H9 (cell line): ENCODE data around the gene PGPEP1. TPM values are rescaled to one million over a fixed set of nuclear protein-coding genes. Genes with fewer than 3 reads are reported as not detected.

Source experiments
- DNase-seq: peaks from one replicate; pipeline ENCODE4 v3.0.0-alpha.2; 2017
- H2AFZ ChIP-seq: one replicate; pipeline ENCODE4 v1.6.1; 2013; ENCODE audit warnings: mild to moderate bottlenecking, low read length, control low read depth, moderate library complexity
- H2AK5ac ChIP-seq: 2 replicates; pipeline ENCODE4 v1.6.1; 2013; ENCODE audit warnings: low read length, control low read depth, mixed read lengths; ENCODE audit not compliant: insufficient read length
- H2BK120ac ChIP-seq: one replicate; pipeline ENCODE4 v1.6.1; 2013; ENCODE audit warnings: low read depth, mild to moderate bottlenecking, low read length, control low read depth, inconsistent platforms; ENCODE audit not compliant: poor library complexity, severe bottlenecking
- H2BK12ac ChIP-seq: 2 replicates; pipeline ENCODE4 v1.6.1; 2013; ENCODE audit warnings: low read length, control low read depth, mixed read lengths, low read depth; ENCODE audit not compliant: insufficient read length
- H2BK15ac ChIP-seq: 2 replicates; pipeline ENCODE4 v1.6.1; 2013; ENCODE audit warnings: low read depth, low read length, control low read depth
- H2BK20ac ChIP-seq: one replicate; pipeline ENCODE4 v1.6.1; 2013; ENCODE audit warnings: low read depth, mild to moderate bottlenecking, low read length, control low read depth, inconsistent platforms; ENCODE audit not compliant: poor library complexity, severe bottlenecking
- H2BK5ac ChIP-seq: 2 replicates; pipeline ENCODE4 v1.6.1; 2013; ENCODE audit warnings: low read length, control low read depth, mixed read lengths; ENCODE audit not compliant: insufficient read length
- H3K14ac ChIP-seq: 2 replicates; pipeline ENCODE4 v1.6.1; 2013; ENCODE audit warnings: low read length, control low read depth; ENCODE audit not compliant: insufficient read depth
- H3K18ac ChIP-seq: 2 replicates; pipeline ENCODE4 v1.6.1; 2013; ENCODE audit warnings: low read depth, mild to moderate bottlenecking, mixed read lengths, low read length, control low read depth; ENCODE audit not compliant: insufficient read length
- H3K23ac ChIP-seq: 2 replicates; pipeline ENCODE4 v1.6.1; 2013; ENCODE audit warnings: low read length, control low read depth, mixed read lengths, low read depth; ENCODE audit not compliant: insufficient read length
- H3K23me2 ChIP-seq: 2 replicates; pipeline ENCODE4 v1.6.1; 2013; ENCODE audit warnings: low read depth, mild to moderate bottlenecking, mixed read lengths, low read length, control low read depth; ENCODE audit not compliant: insufficient read length, poor library complexity, severe bottlenecking
- H3K27ac ChIP-seq: 2 replicates; pipeline ENCODE4 v1.5.1; 2013; ENCODE audit warnings: low read length, control low read depth, mixed read lengths, low read depth; ENCODE audit not compliant: insufficient read length
- H3K27me3 ChIP-seq: 2 replicates; pipeline ENCODE4 v1.6.1; 2013; ENCODE audit warnings: low read length, control low read depth, inconsistent platforms; ENCODE audit not compliant: insufficient read depth
- H3K4ac ChIP-seq: 2 replicates; pipeline ENCODE4 v1.6.1; 2013; ENCODE audit warnings: low read depth, mild to moderate bottlenecking, control low read depth, inconsistent platforms, low read length, moderate library complexity
- H3K4me1 ChIP-seq: 2 replicates; pipeline ENCODE4 v1.6.1; 2013; ENCODE audit warnings: low read length, control low read depth, inconsistent platforms; ENCODE audit not compliant: insufficient read depth
- H3K4me2 ChIP-seq: 2 replicates; pipeline ENCODE4 v1.6.1; 2013; ENCODE audit warnings: low read length, control low read depth, mixed read lengths; ENCODE audit not compliant: insufficient read length, insufficient read depth
- H3K56ac ChIP-seq: 2 replicates; pipeline ENCODE4 v1.6.1; 2013; ENCODE audit warnings: low read depth, mild to moderate bottlenecking, mixed read lengths, low read length, control low read depth; ENCODE audit not compliant: insufficient read length
- H3K79me1 ChIP-seq: 2 replicates; pipeline ENCODE4 v1.6.1; 2013; ENCODE audit warnings: low read depth, mild to moderate bottlenecking, moderate library complexity, low read length, control low read depth, inconsistent platforms; ENCODE audit not compliant: insufficient read depth, poor library complexity, severe bottlenecking
- H3K79me2 ChIP-seq: 2 replicates; pipeline ENCODE4 v1.6.1; 2013; ENCODE audit warnings: low read length, control low read depth, inconsistent platforms; ENCODE audit not compliant: insufficient read depth
- H3K9ac ChIP-seq: 2 replicates; pipeline ENCODE4 v1.6.1; 2013; ENCODE audit warnings: low read length, control low read depth, mixed read lengths; ENCODE audit not compliant: insufficient read length; ENCODE audit errors: extremely low read depth
- H3K9me3 ChIP-seq: one replicate; pipeline ENCODE4 v1.6.1; 2013; ENCODE audit warnings: low read depth, low read length, inconsistent platforms; ENCODE audit not compliant: control insufficient read depth
- H3T11ph ChIP-seq: one replicate; pipeline ENCODE4 v1.6.1; 2013; ENCODE audit warnings: mild to moderate bottlenecking, low read length, control low read depth, inconsistent platforms
- H4K20me1 ChIP-seq: one replicate; pipeline ENCODE4 v1.6.1; 2013; ENCODE audit not compliant: control insufficient read depth, insufficient read length, insufficient read depth
- H4K5ac ChIP-seq: 2 replicates; pipeline ENCODE4 v1.6.1; 2013; ENCODE audit warnings: low read depth, mild to moderate bottlenecking, mixed read lengths, low read length, control low read depth; ENCODE audit not compliant: insufficient read length
- H4K8ac ChIP-seq: replicated peaks from 2 replicates; pipeline ENCODE4 v1.6.1; 2013; ENCODE audit warnings: low read length, control low read depth, mixed read lengths, low read depth; ENCODE audit not compliant: insufficient read length
- H4K91ac ChIP-seq: 2 replicates; pipeline ENCODE4 v1.6.1; 2013; ENCODE audit warnings: low read depth, mild to moderate bottlenecking, moderate library complexity, mixed read lengths, low read length, control low read depth; ENCODE audit not compliant: insufficient read length
- H3K27ac Mint-ChIP-seq, 3 experiments: 2 replicates in 2 of 3; 3 replicates in 1 of 3; pipeline ENCODE4 v1.8.0; 2020 to 2021; ENCODE audit warnings: mixed read lengths in 3 of 3, mild to moderate bottlenecking in 1 of 3, moderate library complexity in 1 of 3
- H3K27me3 Mint-ChIP-seq: 2 replicates; pipeline ENCODE4 v1.8.0; 2021; ENCODE audit warnings: low read depth, mild to moderate bottlenecking, moderate library complexity, mixed read lengths
- H3K36me3 Mint-ChIP-seq, 3 experiments: 2 replicates in 2 of 3; 3 replicates in 1 of 3; pipeline ENCODE4 v1.8.0; 2020 to 2021; ENCODE audit warnings: low read depth in 3 of 3, mixed read lengths in 3 of 3; ENCODE audit not compliant: insufficient read depth in 1 of 3
- H3K4me1 Mint-ChIP-seq, 2 experiments: 2 replicates each; pipeline ENCODE4 v1.8.0; 2020; ENCODE audit warnings: mixed read lengths in 2 of 2
- H3K4me3 Mint-ChIP-seq, 2 experiments: 2 replicates in 1 of 2; 3 replicates in 1 of 2; pipeline ENCODE4 v1.8.0; 2020 to 2021; ENCODE audit warnings: mild to moderate bottlenecking in 2 of 2, mixed read lengths in 2 of 2, moderate library complexity in 1 of 2
- H3K9me3 Mint-ChIP-seq, 2 experiments: 2 replicates in 1 of 2; 3 replicates in 1 of 2; pipeline ENCODE4 v1.8.0; 2020; ENCODE audit warnings: mild to moderate bottlenecking in 2 of 2, mixed read lengths in 2 of 2, moderate library complexity in 1 of 2
- CTCF ChIP-seq: fragments of 200-600 bp; sonication (generic); conservative IDR thresholded peaks from 3 replicates; pipeline ENCODE4 v1.8.0; 2021; ENCODE audit warnings: antibody characterized with exemption, mild to moderate bottlenecking
- WGBS: extraction: QIAGEN DNeasy Blood & Tissue Kit; methylation state at CpG from one replicate; pipeline ENCODE4 v1.1.7; 2013; ENCODE audit warnings: missing lambda C conversion rate, low lambda C conversion rate, mixed read lengths; ENCODE audit not compliant: insufficient read length; ENCODE audit errors: extremely low coverage; 5-methylcytosine and 5-hydroxymethylcytosine counted together
- total RNA-seq: library from RNA; stranded (reverse); gene quantifications from 2 replicates; pipeline ENCODE4 v1.2.1, GENCODE V29; 2021

The PGPEP1 gene
- total RNA-seq, 1 experiment from 2014 or later = 64.8 TPM

- H3K4me1 ChIP-seq = peaks cover 3% of the 10 kb centered on the region; the same call in 1 of the 2 replicates
- no peak overlapping the region for H3K27ac ChIP-seq
- no peaks in the 10 kb centered on the region for H4K20me1 ChIP-seq
- H3K14ac ChIP-seq = no peak overlapping the region
- Mint-ChIP-seq H3K9me3 (no peaks in the 10 kb centered on the region), H3K27me3 (no peaks in the 10 kb centered on the region), H3K36me3 (peaks cover 25 to 61% (median 53%) of the 10 kb centered on the region in 3 experiments), H3K27ac (no peak overlapping the region), H3K4me3 (no peak overlapping the region), H3K4me1 (peaks cover 26 to 37% of the 10 kb centered on the region in 2 experiments)
- no peak overlapping the region for H4K5ac ChIP-seq
- no peak overlapping the region for H3K56ac ChIP-seq
- no peak overlapping the region for H2AK5ac ChIP-seq
- H4K91ac ChIP-seq = no peak overlapping the region
- TF ChIP-seq CTCF = no peak
- H3K9ac ChIP-seq = no peak overlapping the region
- H2BK120ac ChIP-seq = no peak overlapping the region
- no peak overlapping the region for H2BK20ac ChIP-seq
- H3T11ph ChIP-seq = no peak overlapping the region
- H3K79me2 ChIP-seq = no peaks in the 10 kb centered on the region
- no peak overlapping the region for H3K23ac ChIP-seq
- H3K23me2 ChIP-seq = peaks cover 3% of the 10 kb centered on the region
- no peak overlapping the region for H2AFZ ChIP-seq
- WGBS = no CpG with 5 or more reads among the region's 20 CpGs
- no peaks in the 10 kb centered on the region for H3K9me3 ChIP-seq
- no peak overlapping the region for H2BK5ac ChIP-seq
- no peak overlapping the region for H3K4ac ChIP-seq
- no peak overlapping the region for H3K4me2 ChIP-seq
- DNase-seq = no peak
- no peak overlapping the region for H2BK15ac ChIP-seq
- no peaks in the 10 kb centered on the region for H3K79me1 ChIP-seq
- no peaks in the 10 kb centered on the region for H3K27me3 ChIP-seq
- H2BK12ac ChIP-seq = no peak overlapping the region
- no peak overlapping the region for H4K8ac ChIP-seq
- no peak overlapping the region for H3K18ac ChIP-seq
Measured at GRCh38 chr19:18308051-18308947, 32.1 kb upstream of the PGPEP1 start.
